ENCODE data around the gene GGCX.

GRCh38 chr2:85605406-85606115, 44.3 kb upstream of the GGCX start:
- TF ChIP-seq CENPBD1 (CRISPR knock-in tag; IDR thresholded peaks at IDR 0.05; ENCODE audit: borderline replicate concordance, low read depth): no peak
- TF ChIP-seq ZNF256 (CRISPR knock-in tag; conservative IDR thresholded peaks at IDR 0.05): no peak

Data from HepG2 (cell line).